K562 (cell line): ENCODE results near the gene HECW1. TPM values are rescaled to one million over a fixed set of nuclear protein-coding genes. Genes with fewer than 3 reads are reported as not detected.
A peak's percentile ranks its signal among the peaks of the same experiment; 100 is the strongest.

ENCODE experiments used
- ATAC-seq: fragments of 200-7000 bp; cut with Tn5 transposase; 3 replicates; pipeline ENCODE4 v1.9.1; 2020; ENCODE audit warnings: moderate library complexity
- BruUV-seq: library from RNA; stranded (reverse); fragments of 400-500 nt; replicated peaks from 2 replicates; lab custom pipeline; 2021; lab: Mats Ljungman, UMichigan
- CTCF ChIA-PET: fragments of 300-600 bp; formaldehyde crosslinking; extraction: SDS; loops from one replicate; lab custom pipeline; 2021; ENCODE audit warnings: low intra/inter-chr PET ratio; lab: Yijun Ruan, JAX
- POLR2A ChIA-PET: fragments of 300-600, 350-650 bp; sonication (Branson Sonifier 250); formaldehyde crosslinking; extraction: SDS; loops from one replicate; lab custom pipeline; 2021; ENCODE audit warnings: antibody characterized with exemption, inconsistent platforms; lab: Yijun Ruan, JAX
- DNase-seq, 4 experiments: peaks; one replicate each; pipeline versions ENCODE4 v3.0.0 to v3.0.0-alpha.2; 2011 to 2018; ENCODE audit warnings: low spot score in 3 of 4, mixed read lengths in 3 of 4; ENCODE audit errors: extremely low read depth in 1 of 4
- FAIRE-seq: peaks from 2 replicates; lab custom pipeline; 2011; peaks lifted over from hg19 to GRCh38; lab: Jason Lieb, UNC
- H2AFZ ChIP-seq: 2 replicates; pipeline ENCODE4 v1.6.0; 2011; ENCODE audit warnings: low read depth, low read length, control low read depth, inconsistent platforms
- H3K27ac ChIP-seq: fragments of 200-600 bp; 3 replicates; pipeline ENCODE4 v1.8.0; 2011; ENCODE audit warnings: low read depth, mild to moderate bottlenecking, control low read depth, inconsistent platforms, low read length, moderate library complexity, mixed read lengths; ENCODE audit errors: extremely low read depth
- H3K27me3 ChIP-seq, 2 experiments: fragments of 300-600 bp in 1 of 2; 2 replicates in 1 of 2; 3 replicates in 1 of 2; pipeline versions ENCODE4 v1.6.0 to v1.8.0; 2011; ENCODE audit warnings: inconsistent platforms in 2 of 2, low read length in 2 of 2, mild to moderate bottlenecking in 1 of 2, mixed read lengths in 1 of 2, moderate library complexity in 1 of 2; ENCODE audit not compliant: control insufficient read depth in 2 of 2, insufficient read depth in 2 of 2
- H3K36me3 ChIP-seq: fragments of 300-600 bp; 3 replicates; pipeline ENCODE4 v1.8.0; 2011; ENCODE audit warnings: mild to moderate bottlenecking, low read length, inconsistent platforms; ENCODE audit not compliant: control insufficient read depth, insufficient read depth
- H3K4me1 ChIP-seq, 2 experiments: fragments of 200-600 bp in 1 of 2; replicated peaks in 1 of 2; 2 replicates in 1 of 2; 3 replicates in 1 of 2; pipeline versions ENCODE4 v1.5.1 to v1.8.0; 2011; ENCODE audit warnings: inconsistent platforms in 2 of 2, low read length in 2 of 2, mild to moderate bottlenecking in 1 of 2, mixed read lengths in 1 of 2, moderate library complexity in 1 of 2; ENCODE audit not compliant: control insufficient read depth in 2 of 2, insufficient read depth in 2 of 2
- H3K4me2 ChIP-seq: 2 replicates; pipeline ENCODE4 v1.6.1; 2011; ENCODE audit warnings: low read length, control low read depth, inconsistent platforms, mixed read lengths; ENCODE audit not compliant: insufficient read depth
- H3K4me3 ChIP-seq: fragments of 200-600 bp; sonication (generic), shearing (Covaris generic); 2 replicates; pipeline ENCODE4 v1.5.1; 2016; ENCODE audit warnings: control low read depth, inconsistent platforms
- H3K79me2 ChIP-seq: fragments of 200-600 bp; 3 replicates; pipeline ENCODE4 v1.8.0; 2011; ENCODE audit warnings: low read length, inconsistent platforms; ENCODE audit not compliant: control insufficient read depth, insufficient read depth
- H3K9ac ChIP-seq, 2 experiments: 2 replicates each; pipeline versions ENCODE4 v1.6.0 to v1.6.1; 2011; ENCODE audit warnings: low read depth in 2 of 2, low read length in 2 of 2, control low read depth in 1 of 2, inconsistent platforms in 1 of 2, mild to moderate bottlenecking in 1 of 2, mixed read lengths in 1 of 2; ENCODE audit not compliant: insufficient read depth in 1 of 2
- H3K9me1 ChIP-seq: one replicate; pipeline ENCODE4 v1.6.0; 2011; ENCODE audit warnings: inconsistent platforms, mild to moderate bottlenecking, low read length, moderate library complexity; ENCODE audit not compliant: control insufficient read depth, insufficient read depth
- H3K9me3 ChIP-seq: replicated peaks from 2 replicates; pipeline ENCODE4 v1.5.1; 2011; ENCODE audit warnings: low read depth, low read length, inconsistent platforms; ENCODE audit not compliant: control insufficient read depth, insufficient read depth
- H4K20me1 ChIP-seq: replicated peaks from 2 replicates; pipeline ENCODE4 v1.6.1; 2011; ENCODE audit warnings: low read length, inconsistent platforms, mixed read lengths; ENCODE audit not compliant: control insufficient read depth, insufficient read depth
- ARHGAP35 ChIP-seq: fragments of 450-650 bp; IDR thresholded peaks from 2 replicates; pipeline ENCODE4 v1.6.1; 2018; ENCODE audit not compliant: partially characterized antibody
- CAMTA2 ChIP-seq: fragments of 250-450 bp; sonication (Bioruptor Pico); conservative IDR thresholded peaks from 2 replicates; pipeline ENCODE4 v1.5.1; 2022
- CBX2 ChIP-seq: fragments of 200-600 bp; sonication (generic); IDR thresholded peaks from one replicate; pipeline ENCODE4 v1.6.1; 2012; ENCODE audit warnings: mild to moderate bottlenecking, low read length, inconsistent platforms; ENCODE audit not compliant: insufficient read depth, poor library complexity, severe bottlenecking
- ESRRB ChIP-seq: fragments of 250-450 bp; sonication (Bioruptor Pico); IDR thresholded peaks from 2 replicates; pipeline ENCODE4 v1.5.0; 2020; ENCODE audit warnings: mild to moderate bottlenecking, moderate library complexity, borderline replicate concordance
- ETV5 ChIP-seq: sonication (generic); formaldehyde crosslinking; IDR thresholded peaks from 2 replicates; pipeline ENCODE4 v1.4.0; 2020; ENCODE audit warnings: low read depth, mild to moderate bottlenecking, missing genetic modification reagents
- GABPB2 ChIP-seq: fragments of 250-450 bp; sonication (Bioruptor Pico); conservative IDR thresholded peaks from 2 replicates; pipeline ENCODE4 v1.5.1; 2021; ENCODE audit warnings: mild to moderate bottlenecking
- HDAC6 ChIP-seq: IDR thresholded peaks from 2 replicates; pipeline ENCODE4 v1.6.1; 2012; ENCODE audit warnings: low read depth, mild to moderate bottlenecking, control low read depth, inconsistent platforms, low read length, moderate library complexity
- KLF10 ChIP-seq: fragments of 250-450 bp; sonication (Bioruptor Pico); IDR thresholded peaks from 2 replicates; pipeline ENCODE4 v1.6.1; 2021; ENCODE audit warnings: matching md5 sums
- NCOA6 ChIP-seq: fragments of 450-650 bp; IDR thresholded peaks from 2 replicates; pipeline ENCODE4 v1.6.1; 2017; ENCODE audit warnings: mild to moderate bottlenecking
- RNF2 ChIP-seq: sonication (generic); IDR thresholded peaks from 2 replicates; pipeline ENCODE4 v1.6.1; 2016
- TAL1 ChIP-seq: fragments of 450-650 bp; IDR thresholded peaks from 2 replicates; pipeline ENCODE4 v1.6.1; 2016; ENCODE audit warnings: mild to moderate bottlenecking
- TBP ChIP-seq: optimal IDR thresholded peaks from 2 replicates; pipeline ENCODE3; 2011; ENCODE audit warnings: low read depth, low read length, improper control_type of control experiment
- TGIF2 ChIP-seq: sonication (generic); formaldehyde crosslinking; IDR thresholded peaks from 2 replicates; pipeline ENCODE4 v1.8.1; 2022; ENCODE audit warnings: mild to moderate bottlenecking, missing genetic modification reagents, moderate library complexity
- ZFP1 ChIP-seq: fragments of 450-650 bp; formaldehyde crosslinking; IDR thresholded peaks from 2 replicates; pipeline ENCODE4 v1.4.0; 2020; ENCODE audit warnings: mild to moderate bottlenecking, mixed read lengths
- ZNF175 ChIP-seq: fragments of 200-800 bp; sonication (Bioruptor generic); IDR thresholded peaks from 2 replicates; pipeline ENCODE4 v1.6.1; 2016; ENCODE audit warnings: low read depth, mild to moderate bottlenecking, missing genetic modification characterization, missing compliant biosample characterization
- ZNF444 ChIP-seq: fragments of 250-450 bp; sonication (Bioruptor Pico); IDR thresholded peaks from 2 replicates; pipeline ENCODE4 v1.4.0; 2020; ENCODE audit warnings: mild to moderate bottlenecking, moderate library complexity
- ZNF589 ChIP-seq: fragments of 200-800 bp; sonication (Bioruptor generic); IDR thresholded peaks from 2 replicates; pipeline ENCODE4 v1.6.1; 2016; ENCODE audit warnings: low read depth, missing genetic modification characterization, missing compliant biosample characterization
- ZNF695 ChIP-seq: fragments of 450-650 bp; formaldehyde crosslinking; IDR thresholded peaks from 2 replicates; pipeline ENCODE4 v1.4.0; 2020; ENCODE audit warnings: mild to moderate bottlenecking, moderate library complexity
- WGBS: fragments of 100-300 bp; shearing (Covaris generic); methylation state at CpG from one replicate; pipeline ENCODE4 v1.1.6; 2016; ENCODE audit warnings: low coverage, mixed read lengths; ENCODE audit not compliant: insufficient coverage; ENCODE audit errors: missing lambda C conversion rate; 5-methylcytosine and 5-hydroxymethylcytosine counted together
- in situ Hi-C: fragments of 300-500 bp; cut with MboI; formaldehyde crosslinking; loops from 4 replicates; pipeline ENCODE4 v1.15.0; 2018; ENCODE audit warnings: inconsistent platforms, mixed read lengths
- intact Hi-C: fragments of 100-400 bp; cut with micrococcal nuclease; formaldehyde crosslinking; loops from 2 replicates; pipeline ENCODE4 v1.14.2; 2022
- polyA plus RNA-seq, 8 experiments: library from polyadenylated mRNA; depleted of rRNA in 4 of 8; stranded (reverse) in 5 of 8; unstranded in 3 of 8; fragments of >200 nt; fragmentation: Nextera tagmentation in 2 of 8; fragmentation: Illumina TruSeq in 1 of 8; extraction: Ambion mirVana in 2 of 8; extraction: Trizol in 1 of 8; gene quantifications; 2 replicates each; pipeline versions ENCODE4 v1.2.1 to v1.2.3, GENCODE V29; 2011 to 2014; ENCODE audit warnings: inconsistent platforms in 1 of 8, missing spikeins in 1 of 8
- total RNA-seq, 7 experiments: library from RNA; depleted of rRNA in 6 of 7; stranded (reverse); fragments of >200 nt in 6 of 7; fragmentation: Illumina TruSeq in 2 of 7; extraction: Trizol in 2 of 7; gene quantifications; 2 replicates each; pipeline versions ENCODE4 v1.2.1 to v1.2.3, GENCODE V29; 2011 to 2021; ENCODE audit warnings: low replicate concordance in 1 of 7
- TF ChIP-seq, protein P1 (sequence below), 2 experiments: fragments of 450-650 bp; IDR thresholded peaks; 2 replicates each; pipeline ENCODE4 v1.6.1; 2016
- TF ChIP-seq, protein P2 (sequence below): fragments of 450-650 bp; IDR thresholded peaks from 2 replicates; pipeline ENCODE4 v1.6.1; 2016; ENCODE audit warnings: missing biosample characterization, missing genetic modification characterization

HECW1 gene
- total and polyA plus RNA-seq, 9 of the 15 experiments (the other 6 are each of a cell fraction or from before 2014, with no cell fraction given), result 0.07 to 0.31 (median 0.13) TPM; not detected in 4

DNA sequence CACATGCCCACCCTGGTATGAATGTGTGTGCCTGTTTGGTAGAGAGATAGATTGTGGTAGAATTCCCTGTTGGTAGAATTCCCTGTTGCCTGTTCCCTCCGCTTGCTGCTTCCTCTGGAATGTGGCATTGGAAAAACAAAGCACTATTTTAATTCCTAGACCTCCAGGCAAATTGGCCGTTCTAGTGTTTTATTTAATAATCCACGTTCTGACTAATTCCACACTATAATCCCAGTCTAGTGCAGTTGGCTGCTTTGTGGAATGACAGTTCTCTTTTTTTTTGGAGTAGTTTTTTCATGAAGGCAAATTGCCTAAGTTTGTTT is 2.0 kb downstream of the HECW1 start:
- ChIA-PET CTCF (no interaction called here), POLR2A (no interaction called here)
- intact Hi-C loops, result loop anchor here (10.0 kb wide), 1 partner anchor 150 kb away; no protein-coding TSS in a partner anchor

DNA sequence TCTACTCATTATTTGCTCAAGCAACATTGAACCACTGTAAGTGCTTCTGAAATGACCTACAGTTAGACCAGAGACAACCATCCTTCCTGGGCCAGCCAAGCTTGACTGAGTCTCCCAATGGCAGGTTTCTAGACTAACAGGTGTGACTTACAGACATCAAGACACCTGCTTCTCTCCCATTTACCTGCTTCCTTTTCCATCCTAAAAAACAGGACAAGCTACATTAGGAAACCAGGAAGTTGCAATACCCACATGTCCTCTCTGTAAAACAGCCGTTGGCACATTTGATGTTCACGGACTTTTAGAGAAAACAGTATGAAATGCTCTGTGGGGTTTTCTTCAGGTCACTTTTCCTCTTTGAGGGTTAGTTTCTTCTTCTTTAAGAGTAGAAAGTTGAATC is 4.0 kb downstream of the HECW1 start:
- H3K9ac ChIP-seq, result no peak overlapping the region
- no peak overlapping the region for H3K4me2 ChIP-seq
- ATAC-seq (no peak), DNase-seq (no peak), FAIRE-seq (no peak)
- no peak overlapping the region for H3K27ac ChIP-seq
- in situ Hi-C loops, result no loop called here
- no peaks in the 10 kb centered on the region for H3K9me3 ChIP-seq
- no peaks in the 10 kb centered on the region for H3K9me1 ChIP-seq
- H3K4me1 ChIP-seq, result peaks cover 0 to 17% of the 10 kb centered on the region in 2 experiments; a peak in 3 of 5 replicates
- intact Hi-C loops, result loop anchor here (10.0 kb wide), 1 partner anchor 148 kb away; no protein-coding TSS in a partner anchor
- no TSS peak for BruUV-seq
- H3K27me3 ChIP-seq, result peaks cover 38 to 41% of the 10 kb centered on the region in 2 experiments
- no peak overlapping the region for H2AFZ ChIP-seq
- H3K36me3 ChIP-seq, result no peaks in the 10 kb centered on the region
- POLR2A ChIA-PET, result interaction anchor here (0.7 to 1.1 kb wide), 2 partner anchors 8 to 10 kb away, joined by 3 to 6 read pairs; no protein-coding TSS in a partner anchor
- WGBS, result 28% methylated on average over 2 of the region's 2 CpGs
- no peaks in the 10 kb centered on the region for H3K79me2 ChIP-seq
- TF ChIP-seq, protein P1, sequence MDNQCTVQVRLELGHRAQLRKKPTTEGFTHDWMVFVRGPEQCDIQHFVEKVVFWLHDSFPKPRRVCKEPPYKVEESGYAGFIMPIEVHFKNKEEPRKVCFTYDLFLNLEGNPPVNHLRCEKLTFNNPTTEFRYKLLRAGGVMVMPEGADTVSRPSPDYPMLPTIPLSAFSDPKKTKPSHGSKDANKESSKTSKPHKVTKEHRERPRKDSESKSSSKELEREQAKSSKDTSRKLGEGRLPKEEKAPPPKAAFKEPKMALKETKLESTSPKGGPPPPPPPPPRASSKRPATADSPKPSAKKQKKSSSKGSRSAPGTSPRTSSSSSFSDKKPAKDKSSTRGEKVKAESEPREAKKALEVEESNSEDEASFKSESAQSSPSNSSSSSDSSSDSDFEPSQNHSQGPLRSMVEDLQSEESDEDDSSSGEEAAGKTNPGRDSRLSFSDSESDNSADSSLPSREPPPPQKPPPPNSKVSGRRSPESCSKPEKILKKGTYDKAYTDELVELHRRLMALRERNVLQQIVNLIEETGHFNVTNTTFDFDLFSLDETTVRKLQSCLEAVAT (IDR thresholded peaks at IDR 0.05), result no peak
- TF ChIP-seq ZNF444 (no peak), ESRRB (CRISPR knock-in tag) (no peak), TGIF2 (CRISPR knock-in tag) (no peak), HDAC6 (no peak), TBP (no peak), ETV5 (CRISPR knock-in tag) (no peak), ZFP1 (CRISPR knock-in tag) (no peak), KLF10 (CRISPR knock-in tag) (no peak), ARHGAP35 (no peak), ZNF695 (CRISPR knock-in tag) (no peak), ZNF589 (no peak)
- TF ChIP-seq, protein P2, sequence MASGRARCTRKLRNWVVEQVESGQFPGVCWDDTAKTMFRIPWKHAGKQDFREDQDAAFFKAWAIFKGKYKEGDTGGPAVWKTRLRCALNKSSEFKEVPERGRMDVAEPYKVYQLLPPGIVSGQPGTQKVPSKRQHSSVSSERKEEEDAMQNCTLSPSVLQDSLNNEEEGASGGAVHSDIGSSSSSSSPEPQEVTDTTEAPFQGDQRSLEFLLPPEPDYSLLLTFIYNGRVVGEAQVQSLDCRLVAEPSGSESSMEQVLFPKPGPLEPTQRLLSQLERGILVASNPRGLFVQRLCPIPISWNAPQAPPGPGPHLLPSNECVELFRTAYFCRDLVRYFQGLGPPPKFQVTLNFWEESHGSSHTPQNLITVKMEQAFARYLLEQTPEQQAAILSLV (tag), result no peak
- H3K4me3 ChIP-seq, result no peak overlapping the region
- CTCF ChIA-PET, result no interaction called here
- no peaks in the 10 kb centered on the region for H4K20me1 ChIP-seq

More for the DNA sequence above, 2.0 kb downstream of the HECW1 start:
- Histone ChIP-seq H3K4me2 (no peak overlapping the region), H3K27me3 (peaks cover 23% of the 10 kb centered on the region in 2 experiments; a peak in 4 of 5 replicates), H3K9ac (no peak overlapping the region), H3K9me1 (no peaks in the 10 kb centered on the region), H4K20me1 (no peaks in the 10 kb centered on the region), H3K27ac (no peak overlapping the region), H3K79me2 (no peaks in the 10 kb centered on the region), H3K4me1 (peaks cover 0 to 17% of the 10 kb centered on the region in 2 experiments; a peak in 3 of 5 replicates), H3K36me3 (no peaks in the 10 kb centered on the region), H3K9me3 (no peaks in the 10 kb centered on the region), H2AFZ (no peak overlapping the region), H3K4me3 (no peak overlapping the region)
- no peak for ATAC-seq
- TF ChIP-seq GABPB2 (CRISPR knock-in tag) (no peak), CBX2 (peak; percentile 32), ZNF175 (CRISPR knock-in tag) (no peak), TAL1 (no peak), RNF2 (0 out of 2 replicates have a peak, but pooled peaks have one; percentile 12), CAMTA2 (CRISPR knock-in tag) (no peak), NCOA6 (no peak)
- no peak for DNase-seq
- FAIRE-seq, result no peak
- WGBS, result 22% methylated on average over 3 of the region's 3 CpGs
- in situ Hi-C loops, result no loop called here
- BruUV-seq, result no TSS peak
